Measurements from ENCODE around the gene CR1. TPM values are rescaled to one million over a fixed set of nuclear protein-coding genes. Genes with fewer than 3 reads are reported as not detected.

The CR1 gene
- total and polyA plus RNA-seq, 2 of the 4 experiments (the other 2 are of a cell fraction), result not detected

- Histone ChIP-seq H2AK5ac (ENCODE audit: low read depth, low read length) (no peak overlapping the region), H2BK120ac (ENCODE audit: low read depth, low read length) (no peak overlapping the region), H2BK20ac (ENCODE audit: low read depth, low read length) (no peak overlapping the region), H4K20me1 (ENCODE audit: insufficient read depth, low read length) (no peaks in the 10 kb centered on the region), H4K91ac (ENCODE audit: insufficient read depth, low read depth, low read length) (no peak overlapping the region), H3K18ac (ENCODE audit: low read depth, low read length) (no peak overlapping the region), H3K56ac (ENCODE audit: extremely low read depth, insufficient read depth, low read length) (no peak overlapping the region), H3K4me1 (ENCODE audit: control insufficient read depth, insufficient read depth, low read length) (no peaks in the 10 kb centered on the region), H3K79me1 (ENCODE audit: low read depth in 1 of 2, low read length in 2 of 2) (no peaks in the 10 kb centered on the region), H3K9me1 (ENCODE audit: insufficient read depth, low read length) (0 out of 2 replicates have a peak, but pooled peaks cover 3% of the 10 kb centered on the region), H3K14ac (replicated peaks; ENCODE audit: low read depth, low read length) (no peak overlapping the region), H3K27me3 (ENCODE audit: control insufficient read depth, insufficient read depth, low read length) (peaks cover 23% of the 10 kb centered on the region), H2BK15ac (ENCODE audit: low read depth, low read length) (no peak overlapping the region), H3K36me3 (ENCODE audit: control insufficient read depth, insufficient read depth, low read length) (no peaks in the 10 kb centered on the region), H3K9me3 (ENCODE audit: control insufficient read depth, insufficient read depth, low read length) (no peaks in the 10 kb centered on the region), H4K5ac (ENCODE audit: low read depth, low read length) (no peak overlapping the region), H3K27ac (ENCODE audit: insufficient read depth, low read length) (no peak overlapping the region), H3K4ac (ENCODE audit: low read depth, low read length) (no peak overlapping the region), H4K8ac (ENCODE audit: low read depth in 2 of 2, low read length in 2 of 2) (no peak overlapping the region), H3K9ac (ENCODE audit: low read depth, low read length) (no peak overlapping the region), H2BK5ac (ENCODE audit: low read depth, low read length, poor library complexity, severe bottlenecking) (no peak overlapping the region), H3K4me2 (ENCODE audit: low read depth, low read length) (no peak overlapping the region), H3K23ac (ENCODE audit: low read depth, low read length) (no peak overlapping the region), H3K4me3 (ENCODE audit: insufficient read depth, low read depth, low read length) (no peak overlapping the region), H2AK9ac (replicated peaks; ENCODE audit: low read depth, low read length, poor library complexity) (no peak overlapping the region), H2AFZ (replicated peaks; ENCODE audit: low read length, poor library complexity) (no peak overlapping the region)
- BruUV-seq (replicated peaks), result no TSS peak
- intact Hi-C loops (cut with micrococcal nuclease) (loop anchor here (2.0 kb wide), 1 partner anchor 421 kb away; no protein-coding TSS in a partner anchor), dilution Hi-C loops (cut with HindIII; ENCODE audit: low sequenced_read_pairs, unreplicated experiment) (no loop called here), in situ Hi-C loops (cut with MboI; ENCODE audit: low sequenced_read_pairs) (no loop called here)
- no peak for TF ChIP-seq MAFK (IDR thresholded peaks at IDR 0.05; ENCODE audit: low read depth, low read length)
- TF ChIP-seq CEBPB (IDR thresholded peaks at IDR 0.05; ENCODE audit: low read depth, low read length), result no peak
- TF ChIP-seq POLR2A (IDR thresholded peaks at IDR 0.05; ENCODE audit: low read depth, low read length), result no peak
- no peak for TF ChIP-seq MXI1 (IDR thresholded peaks at IDR 0.05; ENCODE audit: borderline replicate concordance, low read depth, low read length)
- no peak for TF ChIP-seq NFE2L2 (IDR thresholded peaks at IDR 0.05; ENCODE audit: low read depth, low read length)
- no peak for TF ChIP-seq FOS (IDR thresholded peaks at IDR 0.05; ENCODE audit: low read depth, low read length)
- CTCF ChIA-PET, result interaction anchor here (0.6 to 1.8 kb wide), 2 partner anchors 304 to 413 kb away, joined by 3 to 5 read pairs; no protein-coding TSS in a partner anchor
- DNase-seq (no peak), ATAC-seq (ENCODE audit: low read depth) (no peak)
- POLR2A ChIA-PET (ENCODE audit: unreplicated experiment), result no interaction called here
- WGBS, 2 experiments (ENCODE audit: extremely low coverage in 2 of 2, insufficient read length in 1 of 2), result no CpG with 5 or more reads among the region's 5 CpGs
Observed at GRCh38 chr1:207497941-207498340, 2.0 kb downstream of the CR1 start.

Measured in IMR-90 (cell line).